IPS-15b (cell line): ENCODE measurements around the gene NLRP6.
"Not testable (repeated sequence)": the region's sequence is repeated elsewhere in the genome, so short reads cannot be mapped to it uniquely, and the experiment has no call there.

Experiments
- H3K27me3 ChIP-seq: one replicate; pipeline ENCODE4 v1.6.1; 2013; ENCODE audit warnings: low read length; ENCODE audit not compliant: control insufficient read depth, insufficient read depth
- H3K36me3 ChIP-seq: one replicate; pipeline ENCODE4 v1.6.1; 2013; ENCODE audit warnings: low read length; ENCODE audit not compliant: control insufficient read depth, insufficient read depth
- H3K4me1 ChIP-seq: one replicate; pipeline ENCODE4 v1.6.1; 2013; ENCODE audit warnings: mild to moderate bottlenecking, low read length; ENCODE audit not compliant: control insufficient read depth, insufficient read depth
- H3K4me3 ChIP-seq: one replicate; pipeline ENCODE4 v1.5.1; 2013; ENCODE audit warnings: low read depth, low read length
- H3K9ac ChIP-seq: one replicate; pipeline ENCODE4 v1.6.1; 2013; ENCODE audit warnings: low read depth, mild to moderate bottlenecking, low read length
- H3K9me3 ChIP-seq: one replicate; pipeline ENCODE4 v1.6.1; 2013; ENCODE audit warnings: mild to moderate bottlenecking, low read length; ENCODE audit not compliant: control insufficient read depth, insufficient read depth

NLRP6 gene

DNA sequence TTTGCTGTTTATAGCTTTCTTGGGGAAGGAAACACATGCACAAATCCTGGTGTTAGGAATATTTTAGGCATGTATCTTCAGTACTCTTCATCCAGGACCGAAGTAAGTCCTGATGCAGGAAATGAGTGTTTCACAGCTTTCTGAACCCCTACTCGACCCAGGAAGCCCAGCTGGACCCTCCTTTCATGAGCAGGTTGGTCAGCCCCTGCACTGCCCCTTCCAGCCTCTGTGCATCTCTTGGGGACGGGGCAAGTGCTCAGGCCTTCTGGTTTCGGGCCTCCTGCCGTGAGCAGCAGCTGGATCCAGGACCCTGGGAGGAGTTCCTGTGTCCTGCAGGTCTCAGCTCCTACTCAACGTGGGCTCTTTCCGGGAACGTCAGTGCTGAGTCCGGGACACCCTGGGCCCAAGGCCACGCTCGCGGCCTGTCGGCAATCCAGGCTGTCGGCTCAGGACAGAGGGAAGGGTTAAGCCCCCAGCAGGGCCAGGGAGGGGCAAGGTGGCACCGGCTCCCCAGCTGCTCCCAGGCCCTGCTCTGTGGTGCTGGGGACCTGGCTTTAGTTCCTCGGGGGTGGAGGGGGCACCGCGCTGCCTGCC is 31.9 kb downstream of the NLRP6 start:
- H3K9me3 ChIP-seq, H3K36me3 ChIP-seq, H3K9ac ChIP-seq, H3K27me3 ChIP-seq: not testable (repeated sequence)
- Histone ChIP-seq H3K4me3 (peak overlapping the region; percentile 6), H3K4me1 (peaks cover 44% of the 10 kb centered on the region)

DNA sequence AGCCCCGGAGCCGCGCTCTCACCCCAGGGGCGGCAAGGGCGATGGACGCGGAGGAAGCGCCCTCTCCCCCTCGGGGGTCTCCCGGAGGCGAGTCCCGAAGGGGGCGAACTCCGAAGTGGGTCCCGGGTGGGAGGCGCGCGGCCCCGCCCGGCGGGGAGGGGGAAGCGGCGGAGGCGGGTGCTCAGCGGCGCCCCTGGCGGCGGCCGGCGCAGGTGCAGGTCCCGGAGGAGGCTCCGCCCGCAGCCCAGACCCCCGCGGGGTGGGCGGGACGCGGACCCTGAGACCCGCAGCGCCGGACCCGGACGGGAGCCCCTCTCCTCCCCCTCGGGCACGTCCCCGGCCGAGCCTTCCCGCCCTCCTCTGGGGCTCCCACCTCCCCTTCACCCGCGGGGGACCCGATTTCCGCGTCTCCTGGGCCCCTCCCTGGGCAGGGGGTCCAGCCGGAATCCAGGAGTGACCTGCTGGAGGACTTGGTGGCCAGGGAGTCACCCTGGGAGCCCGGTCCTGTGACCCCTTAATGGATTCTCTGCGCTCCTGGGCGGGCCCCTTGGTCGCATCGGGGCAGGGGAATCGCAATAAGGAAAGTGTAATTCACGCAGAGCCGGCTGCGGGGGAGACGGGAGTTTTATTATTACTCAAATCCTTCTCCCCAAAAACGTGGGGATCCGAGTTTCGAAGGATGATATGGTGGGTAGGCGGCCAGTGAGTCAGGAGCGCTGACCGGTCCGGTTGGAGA is 33.0 kb downstream of the NLRP6 start:
- not testable (repeated sequence) for H3K9ac ChIP-seq, H3K27me3 ChIP-seq, H3K9me3 ChIP-seq
- peaks cover 13% of the 10 kb centered on the region for H3K36me3 ChIP-seq
- H3K4me1 ChIP-seq = peaks cover 34% of the 10 kb centered on the region
- peak overlapping the region; percentile 31 for H3K4me3 ChIP-seq

DNA sequence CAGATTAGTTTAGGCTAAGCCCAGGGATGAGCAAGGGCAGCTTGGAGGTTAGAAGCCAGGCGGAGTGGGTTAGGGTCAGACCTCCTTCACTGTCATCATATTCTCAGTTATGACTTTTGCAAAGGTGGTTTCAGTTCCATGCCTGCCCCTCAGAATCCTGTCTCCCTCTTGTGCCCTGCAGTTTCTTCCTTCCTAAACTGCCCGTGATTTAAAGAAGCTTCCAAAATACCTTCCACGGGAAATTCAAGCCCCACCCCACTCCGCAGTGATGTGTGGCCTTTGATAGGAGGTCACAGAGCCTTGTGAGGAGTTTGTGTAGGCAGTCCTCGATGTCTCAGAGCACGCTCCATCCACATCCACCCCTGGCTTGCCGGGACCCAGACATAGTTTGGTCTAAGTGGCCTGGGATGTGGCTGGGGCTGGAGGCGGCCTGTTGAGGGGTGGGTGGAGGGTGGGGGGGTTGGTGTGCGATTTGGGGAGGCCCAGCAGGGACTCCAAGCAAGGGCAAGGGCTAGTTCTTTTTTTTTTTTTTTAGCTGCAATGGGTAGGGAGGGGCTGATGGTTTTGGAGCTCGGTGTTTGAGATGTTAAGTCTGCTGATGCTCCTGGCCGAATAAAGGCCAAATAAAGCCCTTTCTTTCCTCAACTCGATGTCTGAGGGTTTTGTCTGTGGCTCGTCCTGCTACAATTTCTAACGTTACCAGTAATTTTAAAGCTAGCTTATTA is 34.0 kb downstream of the NLRP6 start:
- Histone ChIP-seq H3K36me3 (peaks cover 14% of the 10 kb centered on the region), H3K4me1 (peaks cover 28% of the 10 kb centered on the region), H3K27me3 (no peaks in the 10 kb centered on the region), H3K4me3 (peak overlapping the region; percentile 96), H3K9ac (no peak overlapping the region), H3K9me3 (no peaks in the 10 kb centered on the region)

DNA sequence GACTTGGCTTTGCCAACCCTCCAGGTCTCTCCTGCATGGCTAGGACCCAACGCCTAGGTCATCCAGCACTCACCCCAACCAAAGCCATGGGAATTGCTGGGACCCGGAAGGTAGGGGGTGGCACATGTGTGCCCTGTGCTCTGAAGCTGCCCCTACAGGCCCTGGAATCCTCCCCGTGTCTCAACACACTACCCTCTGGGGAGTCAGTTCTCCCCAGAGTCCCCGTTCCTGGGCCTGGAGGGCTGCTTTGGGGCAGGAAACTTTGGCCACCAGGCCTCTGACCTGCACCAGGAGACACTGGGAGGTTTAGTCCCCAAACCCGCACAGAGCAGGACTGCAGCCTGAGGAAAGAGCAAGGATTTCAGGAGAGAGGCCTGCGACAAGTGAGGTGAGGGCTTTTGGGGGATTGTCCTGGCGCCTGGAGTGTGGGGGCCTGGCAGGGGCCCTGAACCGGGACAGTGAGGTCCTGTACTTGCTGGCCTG is 35.1 kb downstream of the NLRP6 start:
- peaks cover 24% of the 10 kb centered on the region for H3K4me1 ChIP-seq
- peak overlapping the region; percentile 61 for H3K9ac ChIP-seq
- H3K36me3 ChIP-seq = peaks cover 14% of the 10 kb centered on the region
- H3K27me3 ChIP-seq = no peaks in the 10 kb centered on the region
- H3K4me3 ChIP-seq = peak overlapping the region; percentile 96
- no peaks in the 10 kb centered on the region for H3K9me3 ChIP-seq

DNA sequence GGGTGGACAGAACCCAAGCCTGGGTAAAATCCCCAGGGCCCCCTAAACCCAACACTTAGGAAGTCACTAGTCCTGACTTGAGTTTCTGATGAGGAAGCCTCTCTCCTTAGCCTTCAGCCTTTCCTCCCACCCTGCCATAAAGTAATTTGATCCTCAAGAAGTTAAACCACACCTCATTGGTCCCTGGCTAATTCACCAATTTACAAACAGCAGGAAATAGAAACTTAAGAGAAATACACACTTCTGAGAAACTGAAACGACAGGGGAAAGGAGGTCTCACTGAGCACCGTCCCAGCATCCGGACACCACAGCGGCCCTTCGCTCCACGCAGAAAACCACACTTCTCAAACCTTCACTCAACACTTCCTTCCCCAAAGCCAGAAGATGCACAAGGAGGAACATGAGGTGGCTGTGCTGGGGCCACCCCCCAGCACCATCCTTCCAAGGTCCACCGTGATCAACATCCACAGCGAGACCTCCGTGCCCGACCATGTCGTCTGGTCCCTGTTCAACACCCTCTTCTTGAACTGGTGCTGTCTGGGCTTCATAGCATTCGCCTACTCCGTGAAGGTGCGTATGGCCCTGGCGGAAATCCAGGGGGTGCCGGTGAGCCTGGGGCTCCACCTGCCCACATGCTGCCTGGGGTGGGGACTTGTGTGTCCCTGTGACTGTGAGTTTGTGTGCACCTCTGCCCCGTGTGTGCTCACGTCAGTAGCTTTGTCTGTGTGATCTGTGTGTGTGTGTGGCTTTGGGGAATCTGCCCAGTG is 35.8 kb downstream of the NLRP6 start, which contains the start of gene IFITM1:
Gene IFITM1, plus strand, starts transcription at position 254 of the 767 bp plus-strand sequence. Its CDS starts 131 bp downstream, at position 385.
- Histone ChIP-seq H3K36me3 (peaks cover 14% of the 10 kb centered on the region), H3K9me3 (no peaks in the 10 kb centered on the region), H3K9ac (peak within 1 kb of the TSS; percentile 85), H3K27me3 (no peaks in the 10 kb centered on the region), H3K4me1 (peaks cover 24% of the 10 kb centered on the region), H3K4me3 (peak within 1 kb of the TSS; percentile 96)

DNA sequence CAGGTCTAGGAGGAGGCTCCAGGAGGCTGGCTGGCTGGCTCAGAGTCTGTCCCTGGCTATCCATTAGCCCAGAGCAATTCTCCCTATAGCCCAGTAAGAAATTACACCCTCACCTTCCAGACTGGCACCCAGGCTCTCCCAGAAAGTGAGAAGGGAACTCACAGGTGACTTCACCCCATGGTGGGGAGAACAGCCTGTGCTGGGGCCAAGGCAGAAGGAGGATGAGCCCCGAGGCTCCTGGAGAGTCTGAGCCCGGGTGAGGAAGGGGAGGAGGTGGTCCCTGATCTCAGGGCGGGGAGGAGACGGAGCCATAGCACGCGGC is 36.3 kb downstream of the NLRP6 start:
- peaks cover 23% of the 10 kb centered on the region for H3K4me1 ChIP-seq
- peak overlapping the region; percentile 56 for H3K9ac ChIP-seq
- H3K27me3 ChIP-seq, H3K9me3 ChIP-seq: not testable (repeated sequence)
- peak overlapping the region; percentile 96 for H3K4me3 ChIP-seq
- H3K36me3 ChIP-seq = peaks cover 14% of the 10 kb centered on the region

DNA sequence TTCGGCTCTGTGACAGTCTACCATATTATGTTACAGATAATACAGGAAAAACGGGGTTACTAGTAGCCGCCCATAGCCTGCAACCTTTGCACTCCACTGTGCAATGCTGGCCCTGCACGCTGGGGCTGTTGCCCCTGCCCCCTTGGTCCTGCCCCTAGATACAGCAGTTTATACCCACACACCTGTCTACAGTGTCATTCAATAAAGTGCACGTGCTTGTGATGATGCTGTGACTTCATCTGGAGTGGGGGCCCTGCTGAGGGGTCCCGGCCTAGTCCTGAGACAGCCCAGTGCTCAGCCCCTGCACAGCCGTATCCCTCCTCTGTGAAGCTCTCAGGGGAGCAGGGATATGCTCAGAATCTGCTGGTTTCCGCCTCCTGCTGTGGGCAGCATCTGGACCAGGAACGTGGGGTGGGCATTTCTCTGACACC is 36.9 kb downstream of the NLRP6 start:
- Histone ChIP-seq H3K4me1 (peaks cover 18% of the 10 kb centered on the region), H3K9me3 (no peaks in the 10 kb centered on the region), H3K36me3 (peaks cover 14% of the 10 kb centered on the region), H3K27me3 (no peaks in the 10 kb centered on the region), H3K4me3 (peak overlapping the region; percentile 96), H3K9ac (peak overlapping the region; percentile 85)

DNA sequence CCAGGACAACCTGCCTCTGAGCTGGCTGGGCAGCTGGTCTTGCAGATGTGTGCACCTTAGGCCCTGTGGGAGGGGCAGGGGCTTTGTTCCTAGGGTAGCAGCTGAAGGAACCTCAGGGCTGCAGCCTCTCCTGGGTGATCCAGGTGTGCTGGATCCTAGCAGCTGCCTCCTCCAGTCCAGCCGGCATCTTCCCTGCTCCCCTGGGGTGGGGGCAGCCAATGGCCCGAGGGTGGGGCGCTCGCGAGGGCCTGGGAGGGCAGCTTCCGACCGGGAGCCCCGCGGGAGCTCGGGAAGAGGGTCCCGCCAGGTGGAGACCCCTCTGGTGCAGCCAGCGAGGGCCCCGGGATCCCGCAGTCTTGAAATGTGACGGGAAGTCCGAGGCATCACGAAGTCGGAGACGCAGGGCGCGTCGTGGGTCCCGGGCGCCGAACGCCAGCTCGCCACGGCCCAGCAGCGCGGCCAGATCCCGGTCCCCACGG is 37.3 kb downstream of the NLRP6 start:
- Histone ChIP-seq H3K9me3 (no peaks in the 10 kb centered on the region), H3K4me3 (peak overlapping the region; percentile 96), H3K9ac (peak overlapping the region; percentile 85), H3K27me3 (no peaks in the 10 kb centered on the region), H3K36me3 (peaks cover 14% of the 10 kb centered on the region), H3K4me1 (peaks cover 18% of the 10 kb centered on the region)

DNA sequence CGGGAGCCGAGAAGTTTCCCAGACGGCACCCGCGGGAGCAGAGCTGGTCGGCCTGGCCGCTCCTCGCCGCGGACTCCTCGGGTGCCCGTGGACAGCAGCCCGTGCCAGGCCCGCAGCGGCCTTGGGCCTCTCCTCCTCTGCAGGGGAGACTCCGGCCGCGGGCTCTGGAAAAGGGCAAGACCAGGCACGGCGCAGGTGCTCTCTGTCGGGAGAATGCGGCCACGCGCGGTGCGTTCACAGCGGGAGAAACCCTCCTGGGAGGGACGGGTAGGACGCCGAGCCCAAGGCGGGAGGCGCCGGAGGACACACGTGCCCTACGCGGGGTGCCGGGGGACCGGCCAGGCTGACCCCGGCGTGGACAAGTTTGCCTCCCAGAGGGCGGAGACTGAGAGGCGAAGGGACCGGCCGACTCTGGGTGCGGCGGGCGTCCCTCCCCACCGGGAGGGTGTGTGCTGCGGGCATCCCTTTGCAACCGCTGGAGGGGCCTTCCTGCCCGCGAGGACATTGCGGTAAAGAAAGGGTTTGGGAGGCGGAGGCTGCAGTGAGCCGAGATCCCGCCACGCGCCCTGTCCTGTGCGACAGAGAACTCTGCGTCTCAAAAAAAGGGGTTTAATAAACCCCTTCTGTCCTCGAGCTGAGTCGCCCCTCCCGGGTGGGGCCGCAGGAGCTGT is 38.0 kb downstream of the NLRP6 start:
- peak overlapping the region; percentile 96 for H3K4me3 ChIP-seq
- peaks cover 18% of the 10 kb centered on the region for H3K4me1 ChIP-seq
- no peaks in the 10 kb centered on the region for H3K9me3 ChIP-seq
- H3K9ac ChIP-seq = peak overlapping the region; percentile 85
- H3K36me3 ChIP-seq = peaks cover 14% of the 10 kb centered on the region
- H3K27me3 ChIP-seq = no peaks in the 10 kb centered on the region

DNA sequence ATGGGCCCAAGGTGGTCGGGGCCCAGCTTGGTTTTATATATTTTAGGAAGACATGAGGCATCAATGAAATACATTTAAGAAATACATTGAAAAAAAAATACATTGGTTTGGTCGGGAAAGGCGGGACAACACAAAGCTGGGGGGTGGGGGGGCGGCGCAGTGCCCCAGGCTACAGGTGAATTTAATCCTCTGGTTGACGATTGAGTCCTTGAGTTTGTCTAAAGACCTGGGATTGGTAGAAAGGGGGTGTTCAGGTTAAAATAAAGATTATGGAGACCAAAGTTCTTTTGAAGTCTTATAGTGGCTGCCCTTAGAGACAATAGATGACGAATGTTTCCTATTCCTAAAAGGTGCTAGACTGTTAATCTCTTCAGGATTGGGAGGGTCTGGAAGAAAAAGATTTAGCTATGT is 38.7 kb downstream of the NLRP6 start:
- Histone ChIP-seq H3K4me1 (peaks cover 16% of the 10 kb centered on the region), H3K4me3 (peak overlapping the region; percentile 96), H3K36me3 (peaks cover 14% of the 10 kb centered on the region), H3K27me3 (no peaks in the 10 kb centered on the region), H3K9me3 (no peaks in the 10 kb centered on the region), H3K9ac (no peak overlapping the region)
